HepG2 (cell line): ENCODE measurements around the gene AHNAK. TPM values are rescaled to one million over a fixed set of nuclear protein-coding genes. Genes with fewer than 3 reads are reported as not detected.

ENCODE experiments used
- BORCS8-MEF2B ChIP-seq: sonication (generic); formaldehyde crosslinking; IDR thresholded peaks from 2 replicates; pipeline ENCODE4 v1.8.0; 2022; ENCODE audit warnings: mild to moderate bottlenecking, missing genetic modification reagents
- CENPX ChIP-seq: sonication (generic); formaldehyde crosslinking; IDR thresholded peaks from 2 replicates; pipeline ENCODE4 v1.9.0; 2021; ENCODE audit warnings: mild to moderate bottlenecking, missing genetic modification reagents, moderate library complexity
- DPF2 ChIP-seq: sonication (generic); formaldehyde crosslinking; IDR thresholded peaks from 2 replicates; pipeline ENCODE4 v1.4.0; 2020; ENCODE audit warnings: mild to moderate bottlenecking, low read depth, missing genetic modification reagents, borderline replicate concordance
- NR1H2 ChIP-seq: sonication (generic); formaldehyde crosslinking; IDR thresholded peaks from 2 replicates; pipeline ENCODE4 v1.8.1; 2022; ENCODE audit warnings: low read depth, missing genetic modification reagents, borderline replicate concordance
- SNAI1 ChIP-seq: sonication (generic); formaldehyde crosslinking; IDR thresholded peaks from 2 replicates; pipeline ENCODE4 v1.5.0; 2020; ENCODE audit warnings: mild to moderate bottlenecking, missing genetic modification reagents, borderline replicate concordance
- SPEN ChIP-seq: sonication (generic); formaldehyde crosslinking; IDR thresholded peaks from 2 replicates; pipeline ENCODE4 v1.5.1; 2020; ENCODE audit warnings: low read depth, mild to moderate bottlenecking, missing genetic modification reagents
- ZNF251 ChIP-seq: sonication (generic); formaldehyde crosslinking; IDR thresholded peaks from 2 replicates; pipeline ENCODE4 v1.9.0; 2021; ENCODE audit warnings: mild to moderate bottlenecking, missing genetic modification reagents
- ZNF569 ChIP-seq: sonication (generic); formaldehyde crosslinking; IDR thresholded peaks from 2 replicates; pipeline ENCODE4 v1.5.0; 2020; ENCODE audit warnings: mild to moderate bottlenecking, missing genetic modification reagents, moderate library complexity, borderline replicate concordance
- ZSCAN21 ChIP-seq: sonication (generic); formaldehyde crosslinking; IDR thresholded peaks from 2 replicates; pipeline ENCODE4 v1.8.0; 2022; ENCODE audit warnings: mild to moderate bottlenecking, missing genetic modification reagents, moderate library complexity, borderline replicate concordance
- polyA plus RNA-seq, 8 experiments: library from polyadenylated mRNA; depleted of rRNA in 3 of 8; stranded (reverse) in 7 of 8; unstranded in 1 of 8; fragments of >200 nt; fragmentation: Illumina TruSeq in 4 of 8; extraction: Trizol in 4 of 8; gene quantifications; 2 replicates each; pipeline versions ENCODE4 v1.2.1 to v1.2.3, GENCODE V29; 2011 to 2016; ENCODE audit warnings: low read depth in 4 of 8, missing spikeins in 1 of 8, mixed read lengths in 1 of 8; ENCODE audit not compliant: insufficient read depth in 1 of 8
- total RNA-seq, 5 experiments: library from RNA; depleted of rRNA; stranded (reverse); fragments of >200 nt; fragmentation: Illumina TruSeq; extraction: Trizol; gene quantifications; 2 replicates each; pipeline ENCODE4 v1.2.3, GENCODE V29; 2016; ENCODE audit warnings: low read depth in 1 of 5
- TF ChIP-seq, protein P1 (sequence below): sonication (generic); formaldehyde crosslinking; IDR thresholded peaks from 2 replicates; pipeline ENCODE4 v1.8.0; 2022; ENCODE audit warnings: missing genetic modification reagents, mild to moderate bottlenecking, inconsistent platforms, borderline replicate concordance
- TF ChIP-seq, protein P2 (sequence below): sonication (generic); formaldehyde crosslinking; IDR thresholded peaks from 2 replicates; pipeline ENCODE4 v1.9.0; 2021; ENCODE audit warnings: missing genetic modification reagents, borderline replicate concordance
- TF ChIP-seq, protein P3 (sequence below): IDR thresholded peaks from 2 replicates; pipeline ENCODE4 v1.4.0; 2020; ENCODE audit warnings: mild to moderate bottlenecking, missing genetic modification reagents
- TF ChIP-seq, protein P4 (sequence below): sonication (generic); formaldehyde crosslinking; conservative IDR thresholded peaks from 2 replicates; pipeline ENCODE4 v1.4.0; 2020; ENCODE audit warnings: mild to moderate bottlenecking, missing genetic modification reagents, moderate library complexity

Gene AHNAK
- total and polyA plus RNA-seq, 2 of the 13 experiments (the other 11 are each of a cell fraction or from before 2014, with no cell fraction given): 23.4 to 25.0 TPM

DNA sequence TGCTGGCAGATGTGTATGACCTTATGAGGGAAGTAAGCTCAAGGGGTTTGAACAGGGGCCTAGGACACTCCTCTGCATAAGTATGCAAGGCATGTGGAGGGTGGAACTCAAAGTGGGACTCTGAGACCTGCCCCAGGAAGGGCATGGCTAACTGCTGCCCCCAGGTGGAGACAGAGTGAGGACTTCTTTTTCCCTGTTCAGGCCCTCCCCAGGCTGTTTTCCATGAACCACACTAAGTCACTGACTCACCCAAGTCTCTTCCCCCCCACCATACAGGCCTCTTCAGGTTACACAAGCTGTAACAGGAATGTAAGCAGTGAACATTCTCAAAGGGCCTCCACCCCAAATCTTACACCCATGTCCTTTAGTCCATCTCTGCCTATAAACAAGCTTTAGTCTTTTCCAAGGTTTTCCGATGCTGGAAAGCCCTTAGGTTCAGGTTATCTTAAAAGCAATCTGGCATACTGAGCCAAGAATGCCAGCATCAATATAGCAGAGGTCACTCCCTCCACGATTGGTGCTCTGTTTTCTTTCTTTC lies 14.0 kb upstream of the AHNAK start (continued):
- no peak for TF ChIP-seq ZNF251 (CRISPR knock-in tag)
- TF ChIP-seq DPF2 (CRISPR knock-in tag): no peak
- no peak for TF ChIP-seq BORCS8-MEF2B
- TF ChIP-seq SPEN: peak; percentile 56
- no peak; the same call in 1 of the 2 replicates for TF ChIP-seq ZSCAN21 (CRISPR knock-in tag)
- TF ChIP-seq NR1H2 (CRISPR knock-in tag): no peak
- TF ChIP-seq SNAI1 (CRISPR knock-in tag): no peak
- no peak for TF ChIP-seq ZNF569 (CRISPR knock-in tag)
- TF ChIP-seq CENPX (CRISPR knock-in tag): no peak
- TF ChIP-seq, protein P1, sequence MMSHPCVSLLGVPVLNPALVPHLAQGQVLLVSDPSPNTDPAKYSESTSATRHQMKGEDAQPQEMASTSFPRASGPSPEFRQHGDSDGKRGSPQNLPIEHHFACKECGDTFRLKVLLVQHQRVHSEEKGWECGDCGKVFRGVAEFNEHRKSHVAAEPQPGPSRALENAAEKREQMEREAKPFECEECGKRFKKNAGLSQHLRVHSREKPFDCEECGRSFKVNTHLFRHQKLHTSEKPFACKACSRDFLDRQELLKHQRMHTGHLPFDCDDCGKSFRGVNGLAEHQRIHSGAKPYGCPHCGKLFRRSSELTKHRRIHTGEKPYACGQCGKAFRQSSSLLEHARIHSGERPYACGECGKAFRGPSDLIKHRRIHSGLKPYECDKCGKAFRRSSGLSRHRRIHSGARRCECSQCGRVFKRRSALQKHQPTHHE (CRISPR knock-in tag): no peak
- TF ChIP-seq, protein P2, sequence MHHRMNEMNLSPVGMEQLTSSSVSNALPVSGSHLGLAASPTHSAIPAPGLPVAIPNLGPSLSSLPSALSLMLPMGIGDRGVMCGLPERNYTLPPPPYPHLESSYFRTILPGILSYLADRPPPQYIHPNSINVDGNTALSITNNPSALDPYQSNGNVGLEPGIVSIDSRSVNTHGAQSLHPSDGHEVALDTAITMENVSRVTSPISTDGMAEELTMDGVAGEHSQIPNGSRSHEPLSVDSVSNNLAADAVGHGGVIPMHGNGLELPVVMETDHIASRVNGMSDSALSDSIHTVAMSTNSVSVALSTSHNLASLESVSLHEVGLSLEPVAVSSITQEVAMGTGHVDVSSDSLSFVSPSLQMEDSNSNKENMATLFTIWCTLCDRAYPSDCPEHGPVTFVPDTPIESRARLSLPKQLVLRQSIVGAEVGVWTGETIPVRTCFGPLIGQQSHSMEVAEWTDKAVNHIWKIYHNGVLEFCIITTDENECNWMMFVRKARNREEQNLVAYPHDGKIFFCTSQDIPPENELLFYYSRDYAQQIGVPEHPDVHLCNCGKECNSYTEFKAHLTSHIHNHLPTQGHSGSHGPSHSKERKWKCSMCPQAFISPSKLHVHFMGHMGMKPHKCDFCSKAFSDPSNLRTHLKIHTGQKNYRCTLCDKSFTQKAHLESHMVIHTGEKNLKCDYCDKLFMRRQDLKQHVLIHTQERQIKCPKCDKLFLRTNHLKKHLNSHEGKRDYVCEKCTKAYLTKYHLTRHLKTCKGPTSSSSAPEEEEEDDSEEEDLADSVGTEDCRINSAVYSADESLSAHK (CRISPR knock-in tag): no peak
- TF ChIP-seq, protein P3, sequence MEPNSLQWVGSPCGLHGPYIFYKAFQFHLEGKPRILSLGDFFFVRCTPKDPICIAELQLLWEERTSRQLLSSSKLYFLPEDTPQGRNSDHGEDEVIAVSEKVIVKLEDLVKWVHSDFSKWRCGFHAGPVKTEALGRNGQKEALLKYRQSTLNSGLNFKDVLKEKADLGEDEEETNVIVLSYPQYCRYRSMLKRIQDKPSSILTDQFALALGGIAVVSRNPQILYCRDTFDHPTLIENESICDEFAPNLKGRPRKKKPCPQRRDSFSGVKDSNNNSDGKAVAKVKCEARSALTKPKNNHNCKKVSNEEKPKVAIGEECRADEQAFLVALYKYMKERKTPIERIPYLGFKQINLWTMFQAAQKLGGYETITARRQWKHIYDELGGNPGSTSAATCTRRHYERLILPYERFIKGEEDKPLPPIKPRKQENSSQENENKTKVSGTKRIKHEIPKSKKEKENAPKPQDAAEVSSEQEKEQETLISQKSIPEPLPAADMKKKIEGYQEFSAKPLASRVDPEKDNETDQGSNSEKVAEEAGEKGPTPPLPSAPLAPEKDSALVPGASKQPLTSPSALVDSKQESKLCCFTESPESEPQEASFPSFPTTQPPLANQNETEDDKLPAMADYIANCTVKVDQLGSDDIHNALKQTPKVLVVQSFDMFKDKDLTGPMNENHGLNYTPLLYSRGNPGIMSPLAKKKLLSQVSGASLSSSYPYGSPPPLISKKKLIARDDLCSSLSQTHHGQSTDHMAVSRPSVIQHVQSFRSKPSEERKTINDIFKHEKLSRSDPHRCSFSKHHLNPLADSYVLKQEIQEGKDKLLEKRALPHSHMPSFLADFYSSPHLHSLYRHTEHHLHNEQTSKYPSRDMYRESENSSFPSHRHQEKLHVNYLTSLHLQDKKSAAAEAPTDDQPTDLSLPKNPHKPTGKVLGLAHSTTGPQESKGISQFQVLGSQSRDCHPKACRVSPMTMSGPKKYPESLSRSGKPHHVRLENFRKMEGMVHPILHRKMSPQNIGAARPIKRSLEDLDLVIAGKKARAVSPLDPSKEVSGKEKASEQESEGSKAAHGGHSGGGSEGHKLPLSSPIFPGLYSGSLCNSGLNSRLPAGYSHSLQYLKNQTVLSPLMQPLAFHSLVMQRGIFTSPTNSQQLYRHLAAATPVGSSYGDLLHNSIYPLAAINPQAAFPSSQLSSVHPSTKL (CRISPR knock-in tag): peak; percentile 21; the same call in 1 of the 2 replicates
- TF ChIP-seq, protein P4, sequence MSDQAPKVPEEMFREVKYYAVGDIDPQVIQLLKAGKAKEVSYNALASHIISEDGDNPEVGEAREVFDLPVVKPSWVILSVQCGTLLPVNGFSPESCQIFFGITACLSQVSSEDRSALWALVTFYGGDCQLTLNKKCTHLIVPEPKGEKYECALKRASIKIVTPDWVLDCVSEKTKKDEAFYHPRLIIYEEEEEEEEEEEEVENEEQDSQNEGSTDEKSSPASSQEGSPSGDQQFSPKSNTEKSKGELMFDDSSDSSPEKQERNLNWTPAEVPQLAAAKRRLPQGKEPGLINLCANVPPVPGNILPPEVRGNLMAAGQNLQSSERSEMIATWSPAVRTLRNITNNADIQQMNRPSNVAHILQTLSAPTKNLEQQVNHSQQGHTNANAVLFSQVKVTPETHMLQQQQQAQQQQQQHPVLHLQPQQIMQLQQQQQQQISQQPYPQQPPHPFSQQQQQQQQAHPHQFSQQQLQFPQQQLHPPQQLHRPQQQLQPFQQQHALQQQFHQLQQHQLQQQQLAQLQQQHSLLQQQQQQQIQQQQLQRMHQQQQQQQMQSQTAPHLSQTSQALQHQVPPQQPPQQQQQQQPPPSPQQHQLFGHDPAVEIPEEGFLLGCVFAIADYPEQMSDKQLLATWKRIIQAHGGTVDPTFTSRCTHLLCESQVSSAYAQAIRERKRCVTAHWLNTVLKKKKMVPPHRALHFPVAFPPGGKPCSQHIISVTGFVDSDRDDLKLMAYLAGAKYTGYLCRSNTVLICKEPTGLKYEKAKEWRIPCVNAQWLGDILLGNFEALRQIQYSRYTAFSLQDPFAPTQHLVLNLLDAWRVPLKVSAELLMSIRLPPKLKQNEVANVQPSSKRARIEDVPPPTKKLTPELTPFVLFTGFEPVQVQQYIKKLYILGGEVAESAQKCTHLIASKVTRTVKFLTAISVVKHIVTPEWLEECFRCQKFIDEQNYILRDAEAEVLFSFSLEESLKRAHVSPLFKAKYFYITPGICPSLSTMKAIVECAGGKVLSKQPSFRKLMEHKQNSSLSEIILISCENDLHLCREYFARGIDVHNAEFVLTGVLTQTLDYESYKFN: 0 out of 2 replicates have a peak, but pooled peaks have one; percentile 36
